HG03097 (cell line): ENCODE measurements around the gene KEAP1.

ENCODE experiments used
- ATAC-seq: cut with Tn5 transposase; IDR thresholded peaks from one replicate; pipeline ENCODE4 v1.9.1; 2021; ENCODE audit not compliant: unreplicated experiment, low FRiP score

KEAP1 gene

GRCh38 chr19:10525636-10526035 lies 22.5 kb upstream of the KEAP1 start:
- ATAC-seq: no peak

- no peak for ATAC-seq
Observed at GRCh38 chr19:10523135-10523636, 20.0 kb upstream of the KEAP1 start.

- ATAC-seq: no peak
Observed at GRCh38 chr19:10521461-10522171, 18.5 kb upstream of the KEAP1 start.

- no peak for ATAC-seq
Observed at GRCh38 chr19:10520652-10521318, 17.6 kb upstream of the KEAP1 start.

- no peak for ATAC-seq
Observed at GRCh38 chr19:10519421-10519820, 16.3 kb upstream of the KEAP1 start.

- no peak for ATAC-seq
Observed at GRCh38 chr19:10518444-10519361, 15.5 kb upstream of the KEAP1 start.

- no peak for ATAC-seq
Observed at GRCh38 chr19:10517760-10518443, 14.7 kb upstream of the KEAP1 start.

- ATAC-seq: no peak
Observed at GRCh38 chr19:10517361-10517759, 14.2 kb upstream of the KEAP1 start, which contains the start of gene S1PR5. Gene S1PR5 (minus strand): TSS chr19:10517447. CDS start chr19:10515011, 2,436 bp downstream.

GRCh38 chr19:10516671-10517286 lies 13.6 kb upstream of the KEAP1 start:
- ATAC-seq: no peak

GRCh38 chr19:10516064-10516385 lies 12.9 kb upstream of the KEAP1 start:
- ATAC-seq: no peak

- ATAC-seq: no peak
Observed at GRCh38 chr19:10514211-10515145, 11.3 kb upstream of the KEAP1 start.

GRCh38 chr19:10513223-10513622 lies 10.1 kb upstream of the KEAP1 start:
- no peak for ATAC-seq

GRCh38 chr19:10510301-10510802 lies 7.2 kb upstream of the KEAP1 start:
- ATAC-seq: no peak

- no peak for ATAC-seq
Observed at GRCh38 chr19:10508707-10509106, 5.6 kb upstream of the KEAP1 start.

GRCh38 chr19:10508036-10508435 lies 4.9 kb upstream of the KEAP1 start:
- ATAC-seq: no peak

GRCh38 chr19:10505583-10506229 lies 2.5 kb upstream of the KEAP1 start:
- ATAC-seq: no peak

GRCh38 chr19:10502524-10503001 lies 593 bp downstream of the KEAP1 start:
- ATAC-seq: peak; percentile 72

- peak; percentile 32 for ATAC-seq
Observed at GRCh38 chr19:10501971-10502523, 1.1 kb downstream of the KEAP1 start.
